Breast epithelium (tissue), 4 donors: Measurements from ENCODE around the gene PDLIM7. TPM values are rescaled to one million over a fixed set of nuclear protein-coding genes. Genes with fewer than 3 reads are reported as not detected.

ENCODE experiments used
- DNase-seq, 2 donors: peaks; one replicate each; pipeline ENCODE4 v3.0.0-alpha.2; 2019; ENCODE audit warnings: low spot score in 2 of 2
- H3K27ac ChIP-seq, 2 donors: fragments of 200-600 bp; sonication (generic) in 1 of 2; one replicate each; pipeline ENCODE4 v1.5.1; 2016 to 2019; ENCODE audit warnings: mild to moderate bottlenecking in 1 of 2
- H3K27me3 ChIP-seq, 2 donors: fragments of 200-600 bp; sonication (generic) in 1 of 2; one replicate each; pipeline versions ENCODE4 v1.5.1 to v1.6.0; 2017 to 2019; ENCODE audit warnings: control low read depth in 1 of 2, mild to moderate bottlenecking in 1 of 2
- H3K36me3 ChIP-seq: fragments of 200-600 bp; one replicate; pipeline ENCODE4 v1.5.1; 2019
- H3K4me1 ChIP-seq, 2 donors: fragments of 200-600 bp; sonication (generic); one replicate each; pipeline ENCODE4 v1.5.1; 2016 to 2019; ENCODE audit warnings: control low read depth in 1 of 2
- H3K4me3 ChIP-seq, 3 donors: fragments of 200-600 bp; sonication (generic); 1 replicate in 2 of 3; 2 replicates in 1 of 3; pipeline ENCODE4 v1.5.1; 2016 to 2019; ENCODE audit warnings: mild to moderate bottlenecking in 3 of 3, moderate library complexity in 2 of 3
- H3K9me3 ChIP-seq, 2 donors: fragments of 200-600 bp; sonication (generic) in 1 of 2; one replicate each; pipeline ENCODE4 v1.5.1; 2016 to 2019; ENCODE audit warnings: control low read depth in 1 of 2
- POLR2A ChIP-seq: fragments of 450-650 bp; IDR thresholded peaks from one replicate; pipeline ENCODE4 v1.6.1; 2016; ENCODE audit warnings: antibody characterized with exemption, mild to moderate bottlenecking, moderate library complexity
- POLR2AphosphoS5 ChIP-seq, 3 donors: sonication (generic); formaldehyde crosslinking; IDR thresholded peaks; one replicate each; pipeline ENCODE4 v1.6.1; 2017; ENCODE audit warnings: antibody characterized with exemption in 3 of 3
- intact Hi-C: fragments of 100-400 bp; cut with DNase I; formaldehyde crosslinking; loops from one replicate; pipeline ENCODE4 v1.15.1; 2023; ENCODE audit warnings: low total_unique reads
- total RNA-seq, 3 donors: library from RNA; depleted of rRNA; stranded (reverse); fragments of >200 nt; gene quantifications; one replicate each; pipeline ENCODE4 v1.1.0, GENCODE V29; 2016
- TF ChIP-seq, protein P1 (sequence below), 3 donors: fragments of 450-650 bp; IDR thresholded peaks; one replicate each; pipeline ENCODE4 v1.5.1; 2016 to 2017; ENCODE audit warnings: antibody characterized with exemption in 3 of 3, mild to moderate bottlenecking in 3 of 3, moderate library complexity in 3 of 3

PDLIM7 gene
- total RNA-seq, 3 donors from 2014 or later, result 17.1 to 61.9 (median 42.6) TPM

DNA sequence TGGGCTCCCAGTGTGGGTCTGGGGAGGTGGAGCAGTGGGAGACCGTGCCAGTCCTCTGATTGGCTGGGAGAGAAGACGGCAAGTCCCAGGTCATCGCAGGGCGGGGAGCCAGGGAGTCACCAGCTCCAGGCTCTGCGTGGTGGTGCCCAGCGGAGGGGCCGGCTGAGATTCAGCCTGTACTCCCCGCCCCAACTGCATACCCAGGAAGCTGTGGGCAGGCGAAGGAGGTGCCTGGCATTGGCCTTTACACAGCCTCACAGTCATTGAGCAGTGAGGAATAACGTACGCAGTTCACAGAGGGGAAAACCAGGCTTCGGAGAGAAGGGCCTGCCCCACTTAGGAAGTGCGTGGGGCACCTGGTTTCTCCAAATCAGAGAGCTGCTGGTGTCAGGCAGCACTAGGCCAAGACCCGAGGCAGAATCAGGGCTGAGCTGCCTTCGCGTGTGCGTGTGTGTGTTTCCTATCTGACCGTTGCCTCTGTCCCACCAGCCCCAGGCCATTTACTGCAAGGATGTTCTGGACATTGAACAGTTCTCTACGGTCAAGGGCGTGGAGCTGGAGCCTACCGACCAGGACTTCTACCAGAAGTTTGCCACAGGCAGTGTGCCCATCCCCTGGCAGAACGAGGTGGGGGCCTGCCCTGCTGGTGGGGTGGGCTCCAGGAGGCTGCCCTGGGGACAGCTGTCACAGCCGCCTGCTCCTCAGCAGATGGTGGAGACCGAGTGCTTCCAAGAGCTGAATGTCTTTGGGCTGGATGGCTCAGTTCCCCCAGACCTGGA lies 57.0 kb downstream of the PDLIM7 start:
- intact Hi-C loops, result no loop called here
- no peaks in the 10 kb centered on the region for H3K36me3 ChIP-seq
- H3K4me1 ChIP-seq, result no peaks in the 10 kb centered on the region
- H3K27me3 ChIP-seq, result no peaks in the 10 kb centered on the region
- TF ChIP-seq POLR2AphosphoS5 (IDR thresholded peaks at IDR 0.05) (no peak), POLR2A (no peak)
- TF ChIP-seq, protein P1, sequence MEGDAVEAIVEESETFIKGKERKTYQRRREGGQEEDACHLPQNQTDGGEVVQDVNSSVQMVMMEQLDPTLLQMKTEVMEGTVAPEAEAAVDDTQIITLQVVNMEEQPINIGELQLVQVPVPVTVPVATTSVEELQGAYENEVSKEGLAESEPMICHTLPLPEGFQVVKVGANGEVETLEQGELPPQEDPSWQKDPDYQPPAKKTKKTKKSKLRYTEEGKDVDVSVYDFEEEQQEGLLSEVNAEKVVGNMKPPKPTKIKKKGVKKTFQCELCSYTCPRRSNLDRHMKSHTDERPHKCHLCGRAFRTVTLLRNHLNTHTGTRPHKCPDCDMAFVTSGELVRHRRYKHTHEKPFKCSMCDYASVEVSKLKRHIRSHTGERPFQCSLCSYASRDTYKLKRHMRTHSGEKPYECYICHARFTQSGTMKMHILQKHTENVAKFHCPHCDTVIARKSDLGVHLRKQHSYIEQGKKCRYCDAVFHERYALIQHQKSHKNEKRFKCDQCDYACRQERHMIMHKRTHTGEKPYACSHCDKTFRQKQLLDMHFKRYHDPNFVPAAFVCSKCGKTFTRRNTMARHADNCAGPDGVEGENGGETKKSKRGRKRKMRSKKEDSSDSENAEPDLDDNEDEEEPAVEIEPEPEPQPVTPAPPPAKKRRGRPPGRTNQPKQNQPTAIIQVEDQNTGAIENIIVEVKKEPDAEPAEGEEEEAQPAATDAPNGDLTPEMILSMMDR (IDR thresholded peaks at IDR 0.05), result no peak
- H3K9me3 ChIP-seq, result no peaks in the 10 kb centered on the region
- no peak overlapping the region for H3K4me3 ChIP-seq
- no peak for DNase-seq
- peak overlapping the region in 1 of 2 donors; percentile 58 for H3K27ac ChIP-seq

DNA sequence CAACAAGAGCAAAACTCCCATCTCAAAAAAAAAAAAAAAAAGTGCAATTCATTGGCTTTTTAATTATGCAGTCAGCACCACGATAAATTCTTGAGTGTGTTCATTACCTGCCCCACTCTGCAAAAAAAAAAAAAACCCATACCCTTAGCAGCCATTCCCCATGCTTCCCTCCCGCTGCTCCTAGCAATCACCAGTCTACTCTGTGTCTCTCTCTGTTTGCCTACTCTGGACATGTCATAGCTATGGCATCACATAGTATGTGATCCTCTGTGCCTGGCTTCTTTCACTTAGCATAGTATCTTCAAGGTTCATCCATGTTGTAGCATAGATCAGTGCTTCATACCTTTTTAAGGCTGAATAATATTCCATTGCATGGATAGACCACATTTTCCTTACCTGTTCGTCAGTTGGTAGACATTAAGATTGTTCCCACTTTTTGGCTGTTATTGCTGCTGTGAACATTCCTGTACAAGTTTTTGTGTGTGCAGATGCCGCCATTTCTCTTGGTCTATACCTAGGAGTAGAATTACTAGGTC lies 57.8 kb downstream of the PDLIM7 start:
- Histone ChIP-seq H3K27me3 (no peaks in the 10 kb centered on the region), H3K4me1 (no peaks in the 10 kb centered on the region), H3K27ac (no peak overlapping the region), H3K9me3 (no peaks in the 10 kb centered on the region), H3K4me3 (no peak overlapping the region), H3K36me3 (no peaks in the 10 kb centered on the region)
- intact Hi-C loops, result no loop called here
- TF ChIP-seq POLR2AphosphoS5 (IDR thresholded peaks at IDR 0.05), result no peak
- TF ChIP-seq POLR2A, result no peak
- TF ChIP-seq, protein P1 (IDR thresholded peaks at IDR 0.05), result no peak
- no peak for DNase-seq

DNA sequence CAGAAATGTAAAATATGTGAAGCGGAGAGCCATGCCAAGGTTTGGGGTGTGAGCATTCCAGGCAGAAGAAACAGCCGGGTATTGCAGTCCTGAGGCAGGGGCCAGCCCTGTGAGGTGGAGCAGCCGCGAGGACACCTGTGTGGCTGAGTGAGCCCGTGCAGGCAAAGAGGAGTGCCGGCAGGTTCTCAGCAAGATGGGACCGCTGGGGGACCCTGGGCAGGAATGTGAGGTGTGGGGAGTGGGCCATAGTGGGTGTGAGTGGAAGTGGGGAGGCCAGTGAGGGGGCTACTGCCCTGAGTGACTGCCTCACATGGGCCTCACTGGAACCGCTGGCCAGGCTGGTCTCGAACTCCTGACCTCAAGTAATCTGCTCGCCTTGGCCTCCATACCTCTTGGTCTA lies 58.9 kb downstream of the PDLIM7 start:
- Histone ChIP-seq H3K9me3 (no peaks in the 10 kb centered on the region), H3K27me3 (no peaks in the 10 kb centered on the region), H3K4me3 (no peak overlapping the region), H3K36me3 (no peaks in the 10 kb centered on the region), H3K4me1 (no peaks in the 10 kb centered on the region), H3K27ac (no peak overlapping the region)
- intact Hi-C loops, result no loop called here
- TF ChIP-seq POLR2A (no peak), POLR2AphosphoS5 (IDR thresholded peaks at IDR 0.05) (no peak)
- TF ChIP-seq, protein P1 (IDR thresholded peaks at IDR 0.05), result no peak
- DNase-seq, result no peak

DNA sequence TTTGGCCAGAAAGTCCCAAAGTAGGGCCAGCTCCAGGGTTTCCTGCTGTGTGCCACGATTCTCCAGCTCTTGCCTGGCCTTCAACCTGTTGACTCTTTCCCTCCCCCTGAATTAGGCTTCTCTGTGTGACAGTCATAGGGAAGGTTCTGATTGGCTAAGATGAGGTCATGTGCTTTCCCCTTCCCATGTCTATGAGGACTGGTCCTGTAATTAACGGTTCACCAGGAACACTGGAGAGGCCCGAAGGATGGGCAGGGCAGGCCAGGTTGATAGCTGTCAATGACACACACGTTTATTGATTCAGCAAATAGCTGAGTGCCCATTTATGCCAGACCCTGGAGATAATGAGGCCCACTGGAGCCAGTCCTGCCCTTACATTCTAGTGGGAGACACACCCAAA lies 59.8 kb downstream of the PDLIM7 start:
- H3K27ac ChIP-seq, result no peak overlapping the region
- no peak overlapping the region for H3K4me3 ChIP-seq
- no peaks in the 10 kb centered on the region for H3K36me3 ChIP-seq
- TF ChIP-seq POLR2A, result no peak
- TF ChIP-seq, protein P1 (IDR thresholded peaks at IDR 0.05), result no peak
- no peak for TF ChIP-seq POLR2AphosphoS5 (IDR thresholded peaks at IDR 0.05)
- no peaks in the 10 kb centered on the region for H3K9me3 ChIP-seq
- H3K27me3 ChIP-seq, result no peaks in the 10 kb centered on the region
- H3K4me1 ChIP-seq, result no peaks in the 10 kb centered on the region
- intact Hi-C loops, result no loop called here
- no peak for DNase-seq

DNA sequence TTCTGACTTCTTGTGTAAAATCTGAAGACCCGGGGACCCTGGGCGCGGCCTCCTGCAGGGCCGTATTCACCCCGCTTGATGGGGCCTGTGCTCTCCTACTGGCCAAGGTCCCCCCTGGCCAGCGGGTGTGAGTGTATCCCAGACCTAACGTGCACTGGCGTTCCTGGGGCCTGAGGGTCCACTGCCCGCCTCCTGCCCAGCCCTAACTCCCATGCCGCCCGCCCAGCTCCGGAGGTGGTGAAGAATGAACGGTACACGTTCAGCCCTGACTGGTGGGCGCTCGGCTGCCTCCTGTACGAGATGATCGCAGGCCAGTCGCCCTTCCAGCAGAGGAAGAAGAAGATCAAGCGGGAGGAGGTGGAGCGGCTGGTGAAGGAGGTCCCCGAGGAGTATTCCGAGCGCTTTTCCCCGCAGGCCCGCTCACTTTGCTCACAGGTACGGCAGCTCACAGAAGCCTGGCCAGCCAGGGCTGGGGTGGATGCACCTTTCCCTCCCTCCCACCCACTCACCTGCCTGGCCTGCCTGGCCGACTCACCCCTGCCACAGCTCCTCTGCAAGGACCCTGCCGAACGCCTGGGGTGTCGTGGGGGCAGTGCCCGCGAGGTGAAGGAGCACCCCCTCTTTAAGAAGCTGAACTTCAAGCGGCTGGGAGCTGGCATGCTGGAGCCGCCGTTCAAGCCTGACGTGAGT lies 61.4 kb downstream of the PDLIM7 start:
- H3K27ac ChIP-seq, result no peak overlapping the region
- no peaks in the 10 kb centered on the region for H3K36me3 ChIP-seq
- no peaks in the 10 kb centered on the region for H3K4me1 ChIP-seq
- no peak for DNase-seq
- TF ChIP-seq POLR2AphosphoS5 (IDR thresholded peaks at IDR 0.05) (no peak), POLR2A (no peak)
- TF ChIP-seq, protein P1 (IDR thresholded peaks at IDR 0.05), result no peak
- H3K9me3 ChIP-seq, result no peaks in the 10 kb centered on the region
- H3K27me3 ChIP-seq, result no peaks in the 10 kb centered on the region
- H3K4me3 ChIP-seq, result no peak overlapping the region
- intact Hi-C loops, result no loop called here
